NOMO-1 treated with DMSO at 0.1 percent for 48 hours (cell line): ENCODE data around the gene PNPLA2.

Experiments
- DNase-seq: peaks from one replicate; lab custom pipeline; 2025; ENCODE audit not compliant: unreplicated experiment; lab: John Stamatoyannopoulos, UW

Gene PNPLA2

DNA sequence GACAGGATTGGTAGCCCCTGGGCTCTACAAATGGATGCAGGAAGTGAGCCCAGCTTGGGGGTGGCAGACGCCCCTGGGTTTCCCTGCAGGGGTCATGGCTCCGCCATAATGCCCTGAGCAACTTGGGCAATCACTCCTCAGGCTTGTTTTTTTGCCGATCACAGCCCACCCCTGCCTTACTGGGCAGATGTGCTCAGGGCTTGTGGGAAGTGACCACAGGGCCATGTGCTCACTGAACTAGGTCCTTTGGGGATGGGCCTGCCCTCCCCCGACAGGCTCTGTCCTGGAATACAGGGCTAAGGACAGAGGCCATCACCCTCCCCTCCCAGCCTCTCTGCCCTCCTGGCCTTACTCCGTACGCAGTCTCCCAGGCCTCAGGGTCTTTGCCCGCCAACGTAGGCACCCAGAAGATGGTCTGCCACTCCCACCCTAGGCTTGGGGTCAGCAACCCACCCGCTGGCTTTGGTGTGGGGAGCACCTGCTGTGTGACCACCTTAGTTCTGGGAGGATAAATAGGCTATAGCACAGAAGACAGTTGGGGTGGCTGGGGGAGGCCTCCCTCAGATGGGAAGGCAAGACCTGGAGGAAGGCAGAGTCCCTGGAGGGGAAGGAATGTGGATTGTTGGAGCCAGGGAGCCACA is 5.1 kb upstream of the PNPLA2 start:
- no peak for DNase-seq

- no peak for DNase-seq
These were observed 2.9 kb upstream of the PNPLA2 start for GRCh38 chr11:815675-816432.

- no peak for DNase-seq
These were observed 2.3 kb upstream of the PNPLA2 start for GRCh38 chr11:816433-816779.

DNA sequence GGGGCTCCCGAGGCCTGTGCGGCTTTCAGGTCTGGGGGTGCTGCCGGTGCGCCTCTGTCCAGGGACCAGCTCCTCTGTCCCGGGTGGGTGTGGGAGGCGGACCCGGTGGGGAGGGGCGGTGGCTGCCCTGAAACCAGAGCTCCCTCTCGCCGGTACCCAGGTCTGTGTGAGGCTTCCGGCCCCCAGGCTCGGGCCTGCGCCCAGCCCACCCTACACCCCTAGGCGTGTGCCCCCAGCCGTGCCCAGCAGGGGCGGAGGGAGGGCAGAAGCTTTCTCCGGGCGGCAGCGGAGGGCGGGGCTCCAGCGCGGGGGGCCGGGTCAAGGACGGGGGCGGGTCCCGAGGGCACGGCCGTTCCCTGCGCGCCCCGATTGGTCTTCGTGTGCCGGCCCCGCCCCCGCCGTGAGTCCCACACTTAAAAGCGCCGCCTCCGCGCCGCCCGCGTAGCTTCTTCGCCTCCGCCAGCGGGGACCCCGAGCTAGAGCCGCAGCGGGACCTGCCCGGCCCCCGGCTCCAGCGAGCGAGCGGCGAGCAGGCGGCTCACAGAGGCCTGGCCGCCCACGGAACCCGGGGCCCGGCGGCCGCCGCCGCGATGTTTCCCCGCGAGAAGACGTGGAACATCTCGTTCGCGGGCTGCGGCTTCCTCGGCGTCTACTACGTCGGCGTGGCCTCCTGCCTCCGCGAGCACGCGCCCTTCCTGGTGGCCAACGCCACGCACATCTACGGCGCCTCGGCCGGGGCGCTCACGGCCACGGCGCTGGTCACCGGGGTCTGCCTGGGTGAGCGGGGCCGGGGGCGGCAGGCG is 616 bp downstream of the PNPLA2 start:
- DNase-seq: peak; percentile 88

GRCh38 chr11:819943-820649 is 1.4 kb downstream of the PNPLA2 start:
- DNase-seq: peak; percentile 92

GRCh38 chr11:820655-821511 is 2.2 kb downstream of the PNPLA2 start:
- peak; percentile 25 for DNase-seq

DNA sequence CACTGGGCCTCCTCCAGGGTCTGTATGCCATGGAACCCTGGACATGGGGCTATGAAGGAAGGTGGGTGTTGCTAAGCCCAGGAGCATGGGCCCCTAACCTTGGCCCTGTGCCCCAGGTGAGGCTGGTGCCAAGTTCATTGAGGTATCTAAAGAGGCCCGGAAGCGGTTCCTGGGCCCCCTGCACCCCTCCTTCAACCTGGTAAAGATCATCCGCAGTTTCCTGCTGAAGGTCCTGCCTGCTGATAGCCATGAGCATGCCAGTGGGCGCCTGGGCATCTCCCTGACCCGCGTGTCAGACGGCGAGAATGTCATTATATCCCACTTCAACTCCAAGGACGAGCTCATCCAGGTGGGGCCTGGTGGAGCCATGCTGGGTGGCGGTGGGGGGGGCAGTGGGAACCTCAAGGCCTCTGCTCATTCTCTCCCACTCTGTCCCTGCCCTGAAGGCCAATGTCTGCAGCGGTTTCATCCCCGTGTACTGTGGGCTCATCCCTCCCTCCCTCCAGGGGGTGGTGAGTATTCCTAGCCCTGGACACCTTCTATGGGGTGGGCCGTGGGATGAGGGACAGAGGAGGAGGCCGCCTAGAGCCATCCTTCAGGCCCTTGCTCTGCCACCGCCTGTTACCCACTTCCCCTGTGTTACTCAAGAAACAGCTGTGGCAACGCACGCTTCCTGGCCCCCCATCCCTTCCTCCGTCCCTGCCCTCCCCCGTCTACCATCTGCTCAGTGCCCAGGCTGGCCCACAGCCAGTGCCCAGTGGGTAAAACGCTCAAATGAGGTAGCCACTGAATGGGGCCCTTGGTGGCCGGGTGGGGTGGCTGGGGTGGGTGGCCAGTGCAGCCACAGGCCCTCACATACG is 3.0 kb downstream of the PNPLA2 start:
- peak; percentile 46 for DNase-seq

DNA sequence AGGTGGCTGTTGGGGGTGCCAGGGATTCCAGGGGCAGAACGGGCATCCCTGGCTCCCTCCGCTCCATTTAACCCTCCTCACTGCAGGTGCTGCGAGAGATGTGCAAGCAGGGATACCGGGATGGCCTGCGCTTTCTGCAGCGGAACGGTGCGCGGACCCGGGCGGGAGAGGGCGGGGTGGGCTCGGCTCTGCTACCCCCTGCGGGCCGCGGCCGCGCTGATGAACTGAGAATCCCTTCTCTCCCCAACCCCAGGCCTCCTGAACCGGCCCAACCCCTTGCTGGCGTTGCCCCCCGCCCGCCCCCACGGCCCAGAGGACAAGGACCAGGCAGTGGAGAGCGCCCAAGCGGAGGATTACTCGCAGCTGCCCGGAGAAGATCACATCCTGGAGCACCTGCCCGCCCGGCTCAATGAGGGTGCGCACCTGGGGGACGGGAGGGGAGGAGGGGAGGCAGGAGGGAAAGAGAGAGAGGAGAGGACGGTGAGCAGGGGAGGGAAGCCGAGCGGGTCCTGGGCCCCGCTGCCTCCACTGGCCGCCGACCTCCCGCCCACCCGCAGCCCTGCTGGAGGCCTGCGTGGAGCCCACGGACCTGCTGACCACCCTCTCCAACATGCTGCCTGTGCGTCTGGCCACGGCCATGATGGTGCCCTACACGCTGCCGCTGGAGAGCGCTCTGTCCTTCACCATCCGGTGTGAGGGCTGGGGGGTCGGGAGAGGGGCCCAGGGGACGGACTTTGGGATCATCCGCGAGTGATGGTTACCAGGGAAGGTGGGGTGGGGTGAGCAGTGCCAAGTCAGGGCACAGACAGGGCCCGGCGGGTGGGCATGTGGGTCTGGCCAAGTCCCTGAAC is 5.0 kb downstream of the PNPLA2 start:
- no peak for DNase-seq

GRCh38 chr11:824292-824880 is 5.7 kb downstream of the PNPLA2 start:
- no peak for DNase-seq

- no peak for DNase-seq
These were observed 6.2 kb downstream of the PNPLA2 start for GRCh38 chr11:824942-825341.

DNA sequence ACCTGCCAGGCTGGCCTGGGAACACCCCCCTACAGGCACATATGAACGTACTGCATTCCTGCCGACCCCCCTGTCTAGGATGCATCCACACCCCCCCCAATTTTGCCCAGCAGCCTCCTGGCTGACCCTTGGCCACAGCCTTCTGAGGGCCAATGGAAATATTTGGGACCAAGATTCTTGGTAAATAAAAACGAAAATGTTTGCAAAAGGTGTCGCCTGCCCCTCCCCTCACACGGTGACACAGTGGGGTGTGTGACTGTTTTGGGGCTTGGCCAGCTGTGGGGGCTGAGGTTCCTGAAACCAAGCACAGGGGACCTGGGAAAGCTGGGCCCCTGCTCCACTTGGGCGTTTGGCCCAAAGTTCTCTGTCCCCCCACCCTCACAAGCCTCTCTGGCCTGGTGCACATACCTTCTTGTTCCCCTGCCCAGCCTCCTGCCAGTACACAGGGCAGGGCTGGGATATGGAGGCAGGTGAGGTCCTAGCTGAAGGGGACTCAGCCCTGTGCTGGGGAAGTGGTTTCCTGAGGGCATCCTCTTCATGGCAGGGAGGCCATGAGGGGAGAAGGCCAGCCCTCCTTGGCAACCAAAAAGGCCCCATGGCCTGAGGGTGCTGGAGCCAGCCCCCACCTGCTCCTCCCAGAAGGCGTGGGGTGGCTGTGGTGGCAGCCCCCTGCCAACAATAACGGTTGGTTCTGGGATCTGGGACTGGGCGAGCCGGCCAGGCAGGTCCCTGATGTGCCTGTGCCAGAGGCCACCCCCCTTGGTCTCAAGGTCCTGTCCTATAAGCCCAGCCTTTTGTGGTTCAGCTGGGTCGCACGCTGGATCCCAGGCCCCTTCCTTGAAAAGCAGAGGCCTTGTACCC is 6.9 kb downstream of the PNPLA2 start:
- DNase-seq: no peak

DNA sequence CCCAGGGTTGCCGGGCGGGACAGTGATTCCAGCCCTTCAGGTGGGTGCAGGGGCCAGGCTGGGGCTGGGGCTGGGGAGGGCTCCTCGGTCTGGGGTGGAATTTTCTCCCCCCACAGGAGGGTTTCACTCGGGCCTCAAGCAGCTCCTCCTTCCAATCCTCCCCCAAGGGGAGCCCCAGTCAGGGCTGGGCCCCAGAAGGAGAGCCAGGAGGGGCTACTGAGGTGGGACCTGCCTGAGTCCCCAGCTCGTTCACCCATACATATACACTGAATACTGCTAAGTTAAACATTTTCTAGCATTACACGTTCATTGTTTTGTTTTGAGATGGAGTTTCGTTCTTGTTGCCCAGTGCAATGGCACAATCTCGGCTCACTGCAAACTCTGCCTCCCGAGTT is 7.5 kb downstream of the PNPLA2 start:
- DNase-seq: no peak

GRCh38 chr11:826836-827145 is 8.1 kb downstream of the PNPLA2 start:
- no peak for DNase-seq

- DNase-seq: no peak
These were observed 8.6 kb downstream of the PNPLA2 start for GRCh38 chr11:827146-827896.

GRCh38 chr11:827897-828192 is 9.1 kb downstream of the PNPLA2 start, which contains the start of gene CRACR2B:
Gene CRACR2B (plus strand): TSS chr11:827919. CDS start chr11:828608, 689 bp downstream.
- no peak for DNase-seq

DNA sequence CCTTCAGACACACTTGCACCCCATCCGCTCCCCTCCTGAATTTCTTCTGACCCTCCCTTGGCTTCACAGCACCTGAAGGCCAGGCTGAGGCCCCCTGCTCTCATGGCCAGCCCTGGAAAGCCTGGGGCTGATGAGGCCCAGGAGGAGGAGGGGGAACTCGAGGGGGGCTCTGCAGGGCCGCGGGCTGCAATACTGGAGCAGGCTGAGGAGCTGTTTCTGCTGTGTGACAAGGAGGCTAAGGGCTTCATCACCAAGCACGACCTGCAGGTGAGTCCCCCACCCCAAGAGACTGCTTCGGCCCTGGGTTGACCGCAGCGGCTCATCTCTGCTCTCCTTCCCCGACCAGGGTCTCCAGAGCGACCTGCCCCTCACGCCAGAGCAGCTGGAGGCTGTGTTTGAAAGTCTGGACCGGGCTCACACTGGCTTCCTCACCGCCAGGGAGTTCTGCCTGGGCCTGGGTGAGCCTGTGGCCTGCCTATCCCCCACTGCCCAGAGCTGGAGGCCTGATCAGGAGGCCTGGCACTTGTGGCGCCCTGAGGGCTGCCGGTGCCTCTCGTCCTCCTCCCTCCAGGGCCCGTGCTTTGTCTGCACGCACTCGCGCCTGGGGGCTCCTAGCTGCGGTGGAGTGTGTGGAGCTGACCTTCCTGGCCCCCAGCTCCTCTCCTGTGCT is 9.9 kb downstream of the PNPLA2 start:
- DNase-seq: no peak
